ENCODE data around the gene GFOD1.

DNA sequence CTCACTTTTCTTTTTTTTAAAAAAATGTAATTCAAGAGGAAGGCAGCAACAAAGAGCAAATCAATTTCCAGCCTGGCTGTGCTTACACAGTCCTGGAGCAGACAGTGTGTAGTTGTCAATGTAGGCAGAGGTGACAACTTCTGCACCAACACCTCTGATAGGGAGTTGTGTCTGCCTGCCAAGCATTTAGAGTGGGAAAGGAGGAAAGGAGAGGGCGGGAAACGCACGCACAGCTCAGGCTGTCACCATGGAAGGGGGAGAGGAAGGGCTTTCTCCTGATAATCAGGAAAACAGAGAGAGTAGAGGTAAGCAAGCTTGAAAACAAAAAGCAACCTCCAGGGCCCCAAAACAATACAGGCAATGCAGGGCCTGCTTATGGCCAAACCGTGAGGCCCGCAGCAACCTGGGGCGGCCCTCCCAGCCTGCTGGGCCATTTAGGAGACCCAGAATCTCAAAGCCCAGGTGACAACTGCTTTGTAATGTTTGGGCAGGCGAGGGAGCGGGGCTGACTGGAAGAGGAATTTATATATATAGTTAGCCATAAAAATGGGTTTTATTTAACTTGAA lies 41.5 kb upstream of the GFOD1 start:
- TF ChIP-seq, protein P1, sequence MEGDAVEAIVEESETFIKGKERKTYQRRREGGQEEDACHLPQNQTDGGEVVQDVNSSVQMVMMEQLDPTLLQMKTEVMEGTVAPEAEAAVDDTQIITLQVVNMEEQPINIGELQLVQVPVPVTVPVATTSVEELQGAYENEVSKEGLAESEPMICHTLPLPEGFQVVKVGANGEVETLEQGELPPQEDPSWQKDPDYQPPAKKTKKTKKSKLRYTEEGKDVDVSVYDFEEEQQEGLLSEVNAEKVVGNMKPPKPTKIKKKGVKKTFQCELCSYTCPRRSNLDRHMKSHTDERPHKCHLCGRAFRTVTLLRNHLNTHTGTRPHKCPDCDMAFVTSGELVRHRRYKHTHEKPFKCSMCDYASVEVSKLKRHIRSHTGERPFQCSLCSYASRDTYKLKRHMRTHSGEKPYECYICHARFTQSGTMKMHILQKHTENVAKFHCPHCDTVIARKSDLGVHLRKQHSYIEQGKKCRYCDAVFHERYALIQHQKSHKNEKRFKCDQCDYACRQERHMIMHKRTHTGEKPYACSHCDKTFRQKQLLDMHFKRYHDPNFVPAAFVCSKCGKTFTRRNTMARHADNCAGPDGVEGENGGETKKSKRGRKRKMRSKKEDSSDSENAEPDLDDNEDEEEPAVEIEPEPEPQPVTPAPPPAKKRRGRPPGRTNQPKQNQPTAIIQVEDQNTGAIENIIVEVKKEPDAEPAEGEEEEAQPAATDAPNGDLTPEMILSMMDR (IDR thresholded peaks at IDR 0.05) = no peak
- TF ChIP-seq POLR2A (IDR thresholded peaks at IDR 0.05) = no peak
